ENCODE data around the gene SLC5A3.

SLC5A3 gene

GRCh38 chr21:34072145-34073031 is 990 bp upstream of the SLC5A3 start:
- no peak for DNase-seq

GRCh38 chr21:34073749-34074282 is 438 bp downstream of the SLC5A3 start:
- no peak for DNase-seq

GRCh38 chr21:34074283-34075090 is 1.1 kb downstream of the SLC5A3 start:
- no peak for DNase-seq

GRCh38 chr21:34075091-34075425 is 1.7 kb downstream of the SLC5A3 start:
- no peak for DNase-seq

GRCh38 chr21:34075760-34076660 is 2.6 kb downstream of the SLC5A3 start:
- DNase-seq: no peak

GRCh38 chr21:34076835-34077234 is 3.5 kb downstream of the SLC5A3 start:
- no peak for DNase-seq

GRCh38 chr21:34077888-34078287 is 4.5 kb downstream of the SLC5A3 start:
- DNase-seq: no peak

GRCh38 chr21:34078915-34079314 is 5.5 kb downstream of the SLC5A3 start:
- no peak for DNase-seq

- no peak for DNase-seq
Measured at GRCh38 chr21:34080710-34081109, 7.3 kb downstream of the SLC5A3 start.

- DNase-seq: no peak
Measured at GRCh38 chr21:34082769-34083168, 9.4 kb downstream of the SLC5A3 start.

- DNase-seq: no peak
Measured at GRCh38 chr21:34083357-34083756, 10.0 kb downstream of the SLC5A3 start.

GRCh38 chr21:34085129-34085528 is 11.8 kb downstream of the SLC5A3 start:
- DNase-seq: no peak

- DNase-seq: no peak
Measured at GRCh38 chr21:34086887-34087306, 13.5 kb downstream of the SLC5A3 start.

GRCh38 chr21:34088752-34089151 is 15.4 kb downstream of the SLC5A3 start:
- DNase-seq: no peak

GRCh38 chr21:34091032-34091431 is 17.7 kb downstream of the SLC5A3 start:
- no peak for DNase-seq

- DNase-seq: no peak
Measured at GRCh38 chr21:34091607-34092006, 18.2 kb downstream of the SLC5A3 start.

- no peak for DNase-seq
Measured at GRCh38 chr21:34092262-34092921, 19.0 kb downstream of the SLC5A3 start.

- no peak for DNase-seq
Measured at GRCh38 chr21:34093083-34093482, 19.7 kb downstream of the SLC5A3 start.

GRCh38 chr21:34094949-34095348 is 21.6 kb downstream of the SLC5A3 start:
- DNase-seq: no peak

- DNase-seq: no peak
Measured at GRCh38 chr21:34097442-34097841, 24.1 kb downstream of the SLC5A3 start.

- no peak for DNase-seq
Measured at GRCh38 chr21:34100337-34100736, 27.0 kb downstream of the SLC5A3 start.

- no peak for DNase-seq
Measured at GRCh38 chr21:34100790-34101189, 27.4 kb downstream of the SLC5A3 start.
